K562 (cell line): ENCODE results near the gene MYBPH. TPM values are rescaled to one million over a fixed set of nuclear protein-coding genes. Genes with fewer than 3 reads are reported as not detected.

Experiments
- ATAC-seq: fragments of 200-7000 bp; cut with Tn5 transposase; 3 replicates; pipeline ENCODE4 v1.9.1; 2020; ENCODE audit warnings: moderate library complexity
- BruUV-seq: library from RNA; stranded (reverse); fragments of 400-500 nt; replicated peaks from 2 replicates; lab custom pipeline; 2021; lab: Mats Ljungman, UMichigan
- CTCF ChIA-PET: fragments of 300-600 bp; formaldehyde crosslinking; extraction: SDS; loops from one replicate; lab custom pipeline; 2021; ENCODE audit warnings: low intra/inter-chr PET ratio; lab: Yijun Ruan, JAX
- POLR2A ChIA-PET: fragments of 300-600, 350-650 bp; sonication (Branson Sonifier 250); formaldehyde crosslinking; extraction: SDS; loops from one replicate; lab custom pipeline; 2021; ENCODE audit warnings: antibody characterized with exemption, inconsistent platforms; lab: Yijun Ruan, JAX
- DNase-seq, 4 experiments: peaks; one replicate each; pipeline versions ENCODE4 v3.0.0 to v3.0.0-alpha.2; 2011 to 2018; ENCODE audit warnings: low spot score in 3 of 4, mixed read lengths in 3 of 4; ENCODE audit errors: extremely low read depth in 1 of 4
- FAIRE-seq: peaks from 2 replicates; lab custom pipeline; 2011; peaks lifted over from hg19 to GRCh38; lab: Jason Lieb, UNC
- H2AFZ ChIP-seq: 2 replicates; pipeline ENCODE4 v1.6.0; 2011; ENCODE audit warnings: low read depth, low read length, control low read depth, inconsistent platforms
- H3K27ac ChIP-seq: fragments of 200-600 bp; 3 replicates; pipeline ENCODE4 v1.8.0; 2011; ENCODE audit warnings: low read depth, mild to moderate bottlenecking, control low read depth, inconsistent platforms, low read length, moderate library complexity, mixed read lengths; ENCODE audit errors: extremely low read depth
- H3K27me3 ChIP-seq, 2 experiments: fragments of 300-600 bp in 1 of 2; 2 replicates in 1 of 2; 3 replicates in 1 of 2; pipeline versions ENCODE4 v1.6.0 to v1.8.0; 2011; ENCODE audit warnings: inconsistent platforms in 2 of 2, low read length in 2 of 2, mild to moderate bottlenecking in 1 of 2, mixed read lengths in 1 of 2, moderate library complexity in 1 of 2; ENCODE audit not compliant: control insufficient read depth in 2 of 2, insufficient read depth in 2 of 2
- H3K36me3 ChIP-seq: fragments of 300-600 bp; 3 replicates; pipeline ENCODE4 v1.8.0; 2011; ENCODE audit warnings: mild to moderate bottlenecking, low read length, inconsistent platforms; ENCODE audit not compliant: control insufficient read depth, insufficient read depth
- H3K4me1 ChIP-seq, 2 experiments: fragments of 200-600 bp in 1 of 2; replicated peaks in 1 of 2; 2 replicates in 1 of 2; 3 replicates in 1 of 2; pipeline versions ENCODE4 v1.5.1 to v1.8.0; 2011; ENCODE audit warnings: inconsistent platforms in 2 of 2, low read length in 2 of 2, mild to moderate bottlenecking in 1 of 2, mixed read lengths in 1 of 2, moderate library complexity in 1 of 2; ENCODE audit not compliant: control insufficient read depth in 2 of 2, insufficient read depth in 2 of 2
- H3K4me2 ChIP-seq: 2 replicates; pipeline ENCODE4 v1.6.1; 2011; ENCODE audit warnings: low read length, control low read depth, inconsistent platforms, mixed read lengths; ENCODE audit not compliant: insufficient read depth
- H3K4me3 ChIP-seq: fragments of 200-600 bp; sonication (generic), shearing (Covaris generic); 2 replicates; pipeline ENCODE4 v1.5.1; 2016; ENCODE audit warnings: control low read depth, inconsistent platforms
- H3K79me2 ChIP-seq: fragments of 200-600 bp; 3 replicates; pipeline ENCODE4 v1.8.0; 2011; ENCODE audit warnings: low read length, inconsistent platforms; ENCODE audit not compliant: control insufficient read depth, insufficient read depth
- H3K9ac ChIP-seq, 2 experiments: 2 replicates each; pipeline versions ENCODE4 v1.6.0 to v1.6.1; 2011; ENCODE audit warnings: low read depth in 2 of 2, low read length in 2 of 2, control low read depth in 1 of 2, inconsistent platforms in 1 of 2, mild to moderate bottlenecking in 1 of 2, mixed read lengths in 1 of 2; ENCODE audit not compliant: insufficient read depth in 1 of 2
- H3K9me1 ChIP-seq: one replicate; pipeline ENCODE4 v1.6.0; 2011; ENCODE audit warnings: inconsistent platforms, mild to moderate bottlenecking, low read length, moderate library complexity; ENCODE audit not compliant: control insufficient read depth, insufficient read depth
- H3K9me3 ChIP-seq: replicated peaks from 2 replicates; pipeline ENCODE4 v1.5.1; 2011; ENCODE audit warnings: low read depth, low read length, inconsistent platforms; ENCODE audit not compliant: control insufficient read depth, insufficient read depth
- H4K20me1 ChIP-seq: replicated peaks from 2 replicates; pipeline ENCODE4 v1.6.1; 2011; ENCODE audit warnings: low read length, inconsistent platforms, mixed read lengths; ENCODE audit not compliant: control insufficient read depth, insufficient read depth
- ZC3H11A ChIP-seq: IDR thresholded peaks from 2 replicates; pipeline ENCODE4 v1.6.1; 2012; ENCODE audit warnings: low read depth, low read length, improper control_type of control experiment
- ZFP36 ChIP-seq: fragments of 150-350 bp; IDR thresholded peaks from 2 replicates; pipeline ENCODE4 v1.6.1; 2018; ENCODE audit warnings: low read length, low read depth; ENCODE audit not compliant: partially characterized antibody
- ZNF24 ChIP-seq: fragments of 450-650 bp; IDR thresholded peaks from 2 replicates; pipeline ENCODE4 v1.6.1; 2016
- ZNF583 ChIP-seq: fragments of 250-450 bp; sonication (Bioruptor Pico); IDR thresholded peaks from 2 replicates; pipeline ENCODE4 v1.4.0; 2020
- WGBS: fragments of 100-300 bp; shearing (Covaris generic); methylation state at CpG from one replicate; pipeline ENCODE4 v1.1.6; 2016; ENCODE audit warnings: low coverage, mixed read lengths; ENCODE audit not compliant: insufficient coverage; ENCODE audit errors: missing lambda C conversion rate; 5-methylcytosine and 5-hydroxymethylcytosine counted together
- in situ Hi-C: fragments of 300-500 bp; cut with MboI; formaldehyde crosslinking; loops from 4 replicates; pipeline ENCODE4 v1.15.0; 2018; ENCODE audit warnings: inconsistent platforms, mixed read lengths
- intact Hi-C: fragments of 100-400 bp; cut with micrococcal nuclease; formaldehyde crosslinking; loops from 2 replicates; pipeline ENCODE4 v1.14.2; 2022
- polyA plus RNA-seq, 8 experiments: library from polyadenylated mRNA; depleted of rRNA in 4 of 8; stranded (reverse) in 5 of 8; unstranded in 3 of 8; fragments of >200 nt; fragmentation: Nextera tagmentation in 2 of 8; fragmentation: Illumina TruSeq in 1 of 8; extraction: Ambion mirVana in 2 of 8; extraction: Trizol in 1 of 8; gene quantifications; 2 replicates each; pipeline versions ENCODE4 v1.2.1 to v1.2.3, GENCODE V29; 2011 to 2014; ENCODE audit warnings: inconsistent platforms in 1 of 8, missing spikeins in 1 of 8
- total RNA-seq, 7 experiments: library from RNA; depleted of rRNA in 6 of 7; stranded (reverse); fragments of >200 nt in 6 of 7; fragmentation: Illumina TruSeq in 2 of 7; extraction: Trizol in 2 of 7; gene quantifications; 2 replicates each; pipeline versions ENCODE4 v1.2.1 to v1.2.3, GENCODE V29; 2011 to 2021; ENCODE audit warnings: low replicate concordance in 1 of 7
- TF ChIP-seq, protein P1 (sequence below), 2 experiments: fragments of 450-650 bp; IDR thresholded peaks; 2 replicates each; pipeline ENCODE4 v1.6.1; 2018; ENCODE audit warnings: mild to moderate bottlenecking in 2 of 2, low read depth in 1 of 2; ENCODE audit not compliant: partially characterized antibody in 2 of 2

MYBPH gene
- total and polyA plus RNA-seq, 9 of the 15 experiments (the other 6 are each of a cell fraction or from before 2014, with no cell fraction given), result 0.13 TPM; not detected in 8

DNA sequence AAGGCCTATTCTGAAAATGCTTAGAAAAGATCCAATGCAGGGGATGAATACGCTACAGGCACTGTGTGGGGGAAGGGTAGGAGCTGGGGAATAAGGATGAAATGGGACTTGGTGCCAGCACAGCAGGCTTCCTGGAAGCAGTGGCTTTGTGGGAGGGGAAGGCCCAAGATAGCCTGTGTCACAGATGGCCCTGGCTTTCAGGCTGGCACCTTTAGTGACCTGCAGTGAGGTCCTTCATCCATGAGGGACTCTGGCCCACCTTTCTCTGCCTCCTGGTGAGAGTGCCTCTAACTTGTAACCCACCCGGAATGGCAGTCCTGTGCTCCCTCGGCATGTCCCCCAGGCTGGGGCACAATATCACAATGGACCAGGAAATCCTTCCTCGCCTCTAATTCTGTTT, 10.0 kb upstream of the MYBPH start:
- intact Hi-C loops (no loop called here), in situ Hi-C loops (no loop called here)
- Histone ChIP-seq H4K20me1 (peaks cover 13% of the 10 kb centered on the region), H2AFZ (no peak overlapping the region), H3K4me1 (no peaks in the 10 kb centered on the region), H3K36me3 (no peaks in the 10 kb centered on the region), H3K27ac (no peak overlapping the region), H3K9me3 (no peaks in the 10 kb centered on the region), H3K4me2 (no peak overlapping the region), H3K9ac (no peak overlapping the region), H3K27me3 (peaks cover 26 to 49% of the 10 kb centered on the region in 2 experiments), H3K4me3 (no peak overlapping the region), H3K9me1 (no peaks in the 10 kb centered on the region), H3K79me2 (no peaks in the 10 kb centered on the region)
- CTCF ChIA-PET, result no interaction called here
- POLR2A ChIA-PET, result interaction anchor here (0.6 to 1.3 kb wide), 4 partner anchors 47 to 611 kb away, joined by 3 to 4 read pairs (median 3); no protein-coding TSS in a partner anchor
- FAIRE-seq (no peak), ATAC-seq (no peak), DNase-seq (no peak)
- TF ChIP-seq ZC3H11A (no peak), ZFP36 (peak; percentile 32)
- no TSS peak for BruUV-seq
- 2% methylated on average over 4 of the region's 4 CpGs for WGBS

DNA sequence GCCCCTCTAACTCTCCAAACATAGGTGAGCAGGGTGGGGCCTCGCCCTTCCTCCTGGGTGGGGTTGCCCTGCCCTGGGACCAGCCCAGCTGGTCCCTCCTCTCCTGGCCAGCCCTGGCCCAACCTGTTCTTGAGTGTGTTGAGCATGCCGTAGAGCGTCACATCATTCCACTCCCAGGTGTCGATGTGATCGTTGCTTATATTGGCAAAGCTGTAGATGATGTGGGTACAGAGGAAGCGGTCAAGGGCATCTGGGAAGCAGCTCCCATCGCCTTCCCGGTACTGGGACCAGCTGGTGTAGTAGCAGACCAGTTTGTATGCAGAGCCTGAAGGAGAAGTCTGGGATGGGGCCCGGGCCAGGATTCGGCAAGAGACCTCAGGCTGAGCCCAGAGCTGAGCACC, 9.4 kb upstream of the MYBPH start:
- no peak for ATAC-seq
- H3K9me3 ChIP-seq, result no peaks in the 10 kb centered on the region
- intact Hi-C loops, result no loop called here
- TF ChIP-seq ZNF583, result no peak
- TF ChIP-seq ZNF24, result no peak
- TF ChIP-seq, protein P1, sequence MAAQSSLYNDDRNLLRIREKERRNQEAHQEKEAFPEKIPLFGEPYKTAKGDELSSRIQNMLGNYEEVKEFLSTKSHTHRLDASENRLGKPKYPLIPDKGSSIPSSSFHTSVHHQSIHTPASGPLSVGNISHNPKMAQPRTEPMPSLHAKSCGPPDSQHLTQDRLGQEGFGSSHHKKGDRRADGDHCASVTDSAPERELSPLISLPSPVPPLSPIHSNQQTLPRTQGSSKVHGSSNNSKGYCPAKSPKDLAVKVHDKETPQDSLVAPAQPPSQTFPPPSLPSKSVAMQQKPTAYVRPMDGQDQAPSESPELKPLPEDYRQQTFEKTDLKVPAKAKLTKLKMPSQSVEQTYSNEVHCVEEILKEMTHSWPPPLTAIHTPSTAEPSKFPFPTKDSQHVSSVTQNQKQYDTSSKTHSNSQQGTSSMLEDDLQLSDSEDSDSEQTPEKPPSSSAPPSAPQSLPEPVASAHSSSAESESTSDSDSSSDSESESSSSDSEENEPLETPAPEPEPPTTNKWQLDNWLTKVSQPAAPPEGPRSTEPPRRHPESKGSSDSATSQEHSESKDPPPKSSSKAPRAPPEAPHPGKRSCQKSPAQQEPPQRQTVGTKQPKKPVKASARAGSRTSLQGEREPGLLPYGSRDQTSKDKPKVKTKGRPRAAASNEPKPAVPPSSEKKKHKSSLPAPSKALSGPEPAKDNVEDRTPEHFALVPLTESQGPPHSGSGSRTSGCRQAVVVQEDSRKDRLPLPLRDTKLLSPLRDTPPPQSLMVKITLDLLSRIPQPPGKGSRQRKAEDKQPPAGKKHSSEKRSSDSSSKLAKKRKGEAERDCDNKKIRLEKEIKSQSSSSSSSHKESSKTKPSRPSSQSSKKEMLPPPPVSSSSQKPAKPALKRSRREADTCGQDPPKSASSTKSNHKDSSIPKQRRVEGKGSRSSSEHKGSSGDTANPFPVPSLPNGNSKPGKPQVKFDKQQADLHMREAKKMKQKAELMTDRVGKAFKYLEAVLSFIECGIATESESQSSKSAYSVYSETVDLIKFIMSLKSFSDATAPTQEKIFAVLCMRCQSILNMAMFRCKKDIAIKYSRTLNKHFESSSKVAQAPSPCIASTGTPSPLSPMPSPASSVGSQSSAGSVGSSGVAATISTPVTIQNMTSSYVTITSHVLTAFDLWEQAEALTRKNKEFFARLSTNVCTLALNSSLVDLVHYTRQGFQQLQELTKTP (IDR thresholded peaks at IDR 0.05; ENCODE audit: low read depth in 1 of 2, partially characterized antibody in 2 of 2), result no peak

More for the DNA sequence above, 9.4 kb upstream of the MYBPH start:
- no peak overlapping the region for H3K9ac ChIP-seq
- H4K20me1 ChIP-seq, result peaks cover 13% of the 10 kb centered on the region
- no peaks in the 10 kb centered on the region for H3K9me1 ChIP-seq
- in situ Hi-C loops, result no loop called here
- BruUV-seq, result no TSS peak
- ChIA-PET CTCF (no interaction called here), POLR2A (interaction anchor here (1.0 to 1.3 kb wide), 2 partner anchors 46 to 101 kb away, joined by 3 to 4 read pairs; no protein-coding TSS in a partner anchor)
- WGBS, result 0% methylated on average over 10 of the region's 10 CpGs
- FAIRE-seq (no peak), DNase-seq (no peak)
- peaks cover 26 to 54% of the 10 kb centered on the region in 2 experiments for H3K27me3 ChIP-seq
- no peak overlapping the region for H2AFZ ChIP-seq
- H3K4me1 ChIP-seq, result no peaks in the 10 kb centered on the region
- H3K4me3 ChIP-seq, result no peak overlapping the region
- no peak overlapping the region for H3K4me2 ChIP-seq
- H3K79me2 ChIP-seq, result no peaks in the 10 kb centered on the region
- H3K27ac ChIP-seq, result no peak overlapping the region
- no peaks in the 10 kb centered on the region for H3K36me3 ChIP-seq
